HFFc6 (cell line): ENCODE results near the gene ZNF716. TPM values are rescaled to one million over a fixed set of nuclear protein-coding genes. Genes with fewer than 3 reads are reported as not detected.
"Not testable (repeated sequence)": the region's sequence is repeated elsewhere in the genome, so short reads cannot be mapped to it uniquely, and the experiment has no call there.

Experiments
- DNase-seq: peaks from one replicate; pipeline ENCODE4 v3.0.0-alpha.2; 2018
- H3K27ac Mint-ChIP-seq: 2 replicates; pipeline ENCODE4 v1.8.0; 2020; ENCODE audit warnings: mild to moderate bottlenecking, mixed read lengths
- H3K27me3 Mint-ChIP-seq: 2 replicates; pipeline ENCODE4 v1.8.0; 2021; ENCODE audit warnings: mild to moderate bottlenecking, moderate library complexity, mixed read lengths; ENCODE audit not compliant: insufficient read depth
- H3K36me3 Mint-ChIP-seq: 2 replicates; pipeline ENCODE4 v1.8.0; 2021; ENCODE audit warnings: low read depth, mixed read lengths
- H3K4me1 Mint-ChIP-seq: 2 replicates; pipeline ENCODE4 v1.8.0; 2020; ENCODE audit warnings: low read depth, mixed read lengths
- H3K4me3 Mint-ChIP-seq: 2 replicates; pipeline ENCODE4 v1.8.0; 2020; ENCODE audit warnings: mild to moderate bottlenecking, moderate library complexity, mixed read lengths
- H3K9me3 Mint-ChIP-seq: 2 replicates; pipeline ENCODE4 v1.8.0; 2020; ENCODE audit warnings: mild to moderate bottlenecking, mixed read lengths
- CTCF ChIP-seq: fragments of 200-600 bp; sonication (generic); IDR thresholded peaks from 2 replicates; pipeline ENCODE4 v1.5.0; 2021; ENCODE audit warnings: antibody characterized with exemption, mild to moderate bottlenecking
- total RNA-seq, 6 experiments: library from RNA; stranded (reverse); fragmentation: NEBNext Ultra II Directional; extraction: Animal tissue kit (Norgen Biotek cat#: 25700); gene quantifications; 2 replicates in 1 of 6; 3 replicates in 5 of 6; pipeline ENCODE4 v1.2.3, GENCODE V29; 2021

ZNF716 gene
- total RNA-seq, 6 experiments from 2014 or later: not detected

- Mint-ChIP-seq H3K36me3 (0 out of 2 replicates have a peak, but pooled peaks cover 3% of the 10 kb centered on the region), H3K27ac (no peak overlapping the region), H3K27me3 (no peaks in the 10 kb centered on the region), H3K9me3 (peaks cover 47% of the 10 kb centered on the region), H3K4me3 (no peak overlapping the region), H3K4me1 (no peaks in the 10 kb centered on the region)
- no peak for TF ChIP-seq CTCF
- no peak for DNase-seq
Observed at GRCh38 chr7:57443567-57443966, 6.4 kb upstream of the ZNF716 start.

- H3K9me3 Mint-ChIP-seq: peaks cover 79% of the 10 kb centered on the region
- not testable (repeated sequence) for H3K27me3 Mint-ChIP-seq, DNase-seq, H3K4me1 Mint-ChIP-seq, H3K4me3 Mint-ChIP-seq, H3K27ac Mint-ChIP-seq
- H3K36me3 Mint-ChIP-seq: peaks cover 17% of the 10 kb centered on the region
Observed at GRCh38 chr7:57469186-57469828, 19.3 kb downstream of the ZNF716 start.

- not testable (repeated sequence) for H3K27ac Mint-ChIP-seq, H3K36me3 Mint-ChIP-seq, H3K4me3 Mint-ChIP-seq, H3K4me1 Mint-ChIP-seq, H3K27me3 Mint-ChIP-seq, DNase-seq
- H3K9me3 Mint-ChIP-seq: peaks cover 19% of the 10 kb centered on the region
Observed at GRCh38 chr7:57480304-57480703, 30.3 kb downstream of the ZNF716 start.

- H3K27me3 Mint-ChIP-seq, H3K4me3 Mint-ChIP-seq, H3K27ac Mint-ChIP-seq, DNase-seq, H3K4me1 Mint-ChIP-seq, H3K36me3 Mint-ChIP-seq: not testable (repeated sequence)
- H3K9me3 Mint-ChIP-seq: peaks cover 13% of the 10 kb centered on the region
Observed at GRCh38 chr7:57485022-57485421, 35.0 kb downstream of the ZNF716 start.

GRCh38 chr7:57487957-57488356 is 38.0 kb downstream of the ZNF716 start:
- H3K4me3 Mint-ChIP-seq: no peak overlapping the region
- no peaks in the 10 kb centered on the region for H3K27me3 Mint-ChIP-seq
- H3K27ac Mint-ChIP-seq: no peak overlapping the region
- no peak for DNase-seq
- TF ChIP-seq CTCF: no peak
- H3K36me3 Mint-ChIP-seq: no peaks in the 10 kb centered on the region; the same call in 1 of the 2 replicates
- H3K4me1 Mint-ChIP-seq: no peaks in the 10 kb centered on the region
- H3K9me3 Mint-ChIP-seq: peaks cover 6% of the 10 kb centered on the region

GRCh38 chr7:57495111-57495510 is 45.1 kb downstream of the ZNF716 start:
- H3K9me3 Mint-ChIP-seq: peaks cover 11% of the 10 kb centered on the region
- H3K4me3 Mint-ChIP-seq, H3K4me1 Mint-ChIP-seq, H3K27me3 Mint-ChIP-seq, H3K36me3 Mint-ChIP-seq, DNase-seq, H3K27ac Mint-ChIP-seq: not testable (repeated sequence)

GRCh38 chr7:57496395-57496794 is 46.4 kb downstream of the ZNF716 start:
- DNase-seq: no peak
- TF ChIP-seq CTCF: no peak
- Mint-ChIP-seq H3K4me3 (no peak overlapping the region), H3K27me3 (no peaks in the 10 kb centered on the region), H3K4me1 (no peaks in the 10 kb centered on the region), H3K27ac (no peak overlapping the region), H3K9me3 (peaks cover 23% of the 10 kb centered on the region), H3K36me3 (no peaks in the 10 kb centered on the region)

- no peak for DNase-seq
- peaks cover 44% of the 10 kb centered on the region for H3K9me3 Mint-ChIP-seq
- no peaks in the 10 kb centered on the region for H3K4me1 Mint-ChIP-seq
- H3K4me3 Mint-ChIP-seq: no peak overlapping the region
- no peaks in the 10 kb centered on the region for H3K36me3 Mint-ChIP-seq
- TF ChIP-seq CTCF: no peak
- H3K27me3 Mint-ChIP-seq: no peaks in the 10 kb centered on the region
- H3K27ac Mint-ChIP-seq: no peak overlapping the region
Observed at GRCh38 chr7:57505176-57505575, 55.2 kb downstream of the ZNF716 start.
